ENCODE results near the gene LAMA3.

Gene LAMA3

DNA sequence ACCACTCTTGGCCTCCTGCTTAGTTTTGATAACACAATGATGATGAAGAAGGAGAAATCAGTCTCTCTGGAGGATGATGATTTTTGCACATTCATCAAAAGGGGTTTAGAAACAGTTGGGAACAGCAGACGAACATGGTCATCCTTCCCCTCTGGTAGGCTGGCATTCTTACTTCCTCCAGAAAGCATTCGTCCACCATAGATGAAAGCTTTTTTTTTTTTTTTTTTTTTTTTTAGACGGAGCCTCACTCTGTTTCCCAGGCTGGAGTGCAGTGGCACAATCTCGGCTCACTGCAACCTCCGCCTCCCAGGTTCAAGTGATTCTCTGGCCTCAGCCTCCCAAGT is 281.8 kb downstream of the LAMA3 start:
- no peaks in the 10 kb centered on the region for H3K4me1 ChIP-seq (ENCODE audit: control insufficient read depth, insufficient read depth, low read length)
- no peaks in the 10 kb centered on the region for H3K36me3 ChIP-seq (ENCODE audit: control insufficient read depth in 2 of 2, insufficient read depth in 2 of 2, low read length in 2 of 2)
- H3K4me3 ChIP-seq (ENCODE audit: low read length in 2 of 2) = no peak overlapping the region
- no peaks in the 10 kb centered on the region for H3K9me3 ChIP-seq (ENCODE audit: control insufficient read depth in 2 of 2, low read length in 2 of 2)
- no peak overlapping the region for H3K9ac ChIP-seq (ENCODE audit: low read length in 2 of 2)
- no peaks in the 10 kb centered on the region for H3K27me3 ChIP-seq (ENCODE audit: control insufficient read depth in 1 of 2, insufficient read depth in 2 of 2, low read length in 2 of 2)
- no peak overlapping the region for H3K27ac ChIP-seq (ENCODE audit: low read length)

- no peaks in the 10 kb centered on the region for H3K4me1 ChIP-seq (ENCODE audit: control insufficient read depth, insufficient read depth, low read length)
- H3K9me3 ChIP-seq (ENCODE audit: control insufficient read depth in 2 of 2, low read length in 2 of 2) = no peaks in the 10 kb centered on the region
Measured at GRCh38 chr18:23971666-23972230, 282.5 kb downstream of the LAMA3 start.

DNA sequence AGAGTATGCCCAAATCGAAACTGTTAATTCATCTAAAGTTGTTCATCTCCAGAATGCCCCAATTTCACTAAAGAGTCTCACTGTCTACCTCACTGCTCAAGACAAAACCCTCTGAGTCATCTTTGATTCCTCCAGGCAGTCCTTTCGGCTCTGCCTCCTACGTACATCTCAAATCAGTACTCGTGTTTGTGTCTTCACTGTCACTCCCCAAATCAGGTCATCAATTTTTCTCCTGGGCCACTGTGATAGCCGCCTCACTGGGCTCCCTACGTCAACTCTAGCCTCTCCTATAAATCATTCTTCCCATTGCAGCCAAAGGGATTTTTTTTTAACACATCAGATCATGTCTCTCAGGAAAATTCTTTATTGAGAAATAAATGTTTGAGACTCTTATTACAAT is 283.2 kb downstream of the LAMA3 start:
- H3K4me3 ChIP-seq (ENCODE audit: low read length in 2 of 2) = no peak overlapping the region
- H3K4me1 ChIP-seq (ENCODE audit: control insufficient read depth, insufficient read depth, low read length) = no peaks in the 10 kb centered on the region
- H3K9me3 ChIP-seq (ENCODE audit: control insufficient read depth in 2 of 2, low read length in 2 of 2) = no peaks in the 10 kb centered on the region
- no peaks in the 10 kb centered on the region for H3K36me3 ChIP-seq (ENCODE audit: control insufficient read depth in 2 of 2, insufficient read depth in 2 of 2, low read length in 2 of 2)
- H3K27ac ChIP-seq (ENCODE audit: low read length) = no peak overlapping the region
- H3K27me3 ChIP-seq (ENCODE audit: control insufficient read depth in 1 of 2, insufficient read depth in 2 of 2, low read length in 2 of 2) = no peaks in the 10 kb centered on the region
- H3K9ac ChIP-seq (ENCODE audit: low read length in 2 of 2) = no peak overlapping the region

More at GRCh38 chr18:23971666-23972230, 282.5 kb downstream of the LAMA3 start:
- Histone ChIP-seq H3K4me3 (ENCODE audit: low read length in 2 of 2) (no peak overlapping the region), H3K36me3 (ENCODE audit: control insufficient read depth in 2 of 2, insufficient read depth in 2 of 2, low read length in 2 of 2) (no peaks in the 10 kb centered on the region), H3K27me3 (ENCODE audit: control insufficient read depth in 1 of 2, insufficient read depth in 2 of 2, low read length in 2 of 2) (no peaks in the 10 kb centered on the region), H3K27ac (ENCODE audit: low read length) (no peak overlapping the region), H3K9ac (ENCODE audit: low read length in 2 of 2) (no peak overlapping the region)

DNA sequence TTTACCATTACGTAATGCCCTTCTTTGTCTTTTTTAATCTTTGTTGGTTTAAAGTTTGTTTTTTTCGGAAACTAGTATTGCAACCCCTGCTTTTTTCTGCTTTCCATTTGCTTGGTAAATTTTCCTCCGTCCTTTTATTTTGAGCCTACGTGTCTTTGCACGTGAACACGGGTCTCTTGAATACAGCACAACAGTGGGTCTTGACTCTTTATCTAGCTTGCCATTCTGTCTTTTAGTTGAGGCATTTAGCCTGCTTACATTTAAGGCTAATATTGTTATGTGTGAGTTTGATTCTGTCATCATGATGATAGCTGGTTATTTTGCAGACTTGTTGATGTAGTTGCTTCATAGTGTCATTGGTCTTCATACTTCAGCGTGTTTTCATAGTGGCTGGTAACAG is 287.9 kb downstream of the LAMA3 start:
- H3K9ac ChIP-seq (ENCODE audit: low read length in 2 of 2) = no peak overlapping the region

DNA sequence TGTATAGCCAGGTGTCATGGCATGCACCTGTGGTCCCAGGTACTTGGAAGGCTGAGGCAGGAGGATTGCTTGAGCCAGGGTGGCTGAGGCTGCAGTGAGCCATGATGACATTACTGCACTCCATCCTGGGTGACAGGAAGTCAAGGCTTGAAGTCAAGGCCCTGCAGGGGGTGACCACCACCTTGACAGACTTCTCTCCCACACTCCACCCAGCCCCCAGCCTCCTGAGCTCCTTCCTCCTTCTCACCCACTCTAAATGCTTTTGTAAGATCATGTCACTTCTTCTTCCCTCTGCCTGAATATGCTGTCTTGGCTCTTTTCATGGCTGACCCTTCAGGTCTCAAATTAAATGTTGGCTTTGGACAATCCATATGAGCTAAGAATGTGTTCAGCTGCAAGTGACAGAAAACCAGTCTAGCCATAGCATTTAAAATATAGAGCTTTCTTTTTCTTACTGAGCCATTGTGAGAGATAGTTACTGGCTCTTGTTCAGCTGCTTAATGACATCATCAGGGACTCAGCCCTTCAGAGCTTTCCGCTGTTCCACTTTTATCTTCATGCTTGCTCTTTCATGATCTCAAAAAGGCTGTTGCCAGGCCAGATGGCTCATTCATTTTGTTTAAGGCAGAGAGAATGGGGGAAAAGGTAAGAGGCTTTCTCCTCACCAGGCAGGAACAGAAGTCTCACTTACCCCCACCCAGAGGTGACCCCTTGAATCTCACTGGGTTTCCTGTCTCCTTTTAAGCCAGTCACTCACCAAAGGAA is 288.6 kb downstream of the LAMA3 start:
- H3K27me3 ChIP-seq (ENCODE audit: control insufficient read depth in 1 of 2, insufficient read depth in 2 of 2, low read length in 2 of 2) = no peaks in the 10 kb centered on the region
- H3K4me1 ChIP-seq (ENCODE audit: control insufficient read depth, insufficient read depth, low read length) = peaks cover 17% of the 10 kb centered on the region
- H3K36me3 ChIP-seq (ENCODE audit: control insufficient read depth in 2 of 2, insufficient read depth in 2 of 2, low read length in 2 of 2) = no peaks in the 10 kb centered on the region
- H3K9ac ChIP-seq (ENCODE audit: low read length in 2 of 2) = no peak overlapping the region
- no peaks in the 10 kb centered on the region for H3K9me3 ChIP-seq (ENCODE audit: control insufficient read depth in 2 of 2, low read length in 2 of 2)
- H3K4me3 ChIP-seq (ENCODE audit: low read length in 2 of 2) = no peak overlapping the region
- H3K27ac ChIP-seq (ENCODE audit: low read length) = no peak overlapping the region

More for the DNA sequence above, 287.9 kb downstream of the LAMA3 start:
- Histone ChIP-seq H3K36me3 (ENCODE audit: control insufficient read depth in 2 of 2, insufficient read depth in 2 of 2, low read length in 2 of 2) (no peaks in the 10 kb centered on the region), H3K4me1 (ENCODE audit: control insufficient read depth, insufficient read depth, low read length) (peaks cover 10% of the 10 kb centered on the region), H3K27me3 (ENCODE audit: control insufficient read depth in 1 of 2, insufficient read depth in 2 of 2, low read length in 2 of 2) (no peaks in the 10 kb centered on the region), H3K27ac (ENCODE audit: low read length) (no peak overlapping the region), H3K9me3 (ENCODE audit: control insufficient read depth in 2 of 2, low read length in 2 of 2) (no peaks in the 10 kb centered on the region), H3K4me3 (ENCODE audit: low read length in 2 of 2) (no peak overlapping the region)

GRCh38 chr18:23981369-23981980 is 292.2 kb downstream of the LAMA3 start:
- Histone ChIP-seq H3K27ac (ENCODE audit: low read length) (peak overlapping the region; percentile 92), H3K27me3 (ENCODE audit: control insufficient read depth in 1 of 2, insufficient read depth in 2 of 2, low read length in 2 of 2) (no peaks in the 10 kb centered on the region), H3K9ac (ENCODE audit: low read length in 2 of 2) (peak overlapping the region; percentile 78 to 89), H3K4me1 (ENCODE audit: control insufficient read depth, insufficient read depth, low read length) (peaks cover 22% of the 10 kb centered on the region), H3K9me3 (ENCODE audit: control insufficient read depth in 2 of 2, low read length in 2 of 2) (no peaks in the 10 kb centered on the region), H3K4me3 (ENCODE audit: low read length in 2 of 2) (peak overlapping the region; percentile 26 to 66), H3K36me3 (ENCODE audit: control insufficient read depth in 2 of 2, insufficient read depth in 2 of 2, low read length in 2 of 2) (no peaks in the 10 kb centered on the region)

DNA sequence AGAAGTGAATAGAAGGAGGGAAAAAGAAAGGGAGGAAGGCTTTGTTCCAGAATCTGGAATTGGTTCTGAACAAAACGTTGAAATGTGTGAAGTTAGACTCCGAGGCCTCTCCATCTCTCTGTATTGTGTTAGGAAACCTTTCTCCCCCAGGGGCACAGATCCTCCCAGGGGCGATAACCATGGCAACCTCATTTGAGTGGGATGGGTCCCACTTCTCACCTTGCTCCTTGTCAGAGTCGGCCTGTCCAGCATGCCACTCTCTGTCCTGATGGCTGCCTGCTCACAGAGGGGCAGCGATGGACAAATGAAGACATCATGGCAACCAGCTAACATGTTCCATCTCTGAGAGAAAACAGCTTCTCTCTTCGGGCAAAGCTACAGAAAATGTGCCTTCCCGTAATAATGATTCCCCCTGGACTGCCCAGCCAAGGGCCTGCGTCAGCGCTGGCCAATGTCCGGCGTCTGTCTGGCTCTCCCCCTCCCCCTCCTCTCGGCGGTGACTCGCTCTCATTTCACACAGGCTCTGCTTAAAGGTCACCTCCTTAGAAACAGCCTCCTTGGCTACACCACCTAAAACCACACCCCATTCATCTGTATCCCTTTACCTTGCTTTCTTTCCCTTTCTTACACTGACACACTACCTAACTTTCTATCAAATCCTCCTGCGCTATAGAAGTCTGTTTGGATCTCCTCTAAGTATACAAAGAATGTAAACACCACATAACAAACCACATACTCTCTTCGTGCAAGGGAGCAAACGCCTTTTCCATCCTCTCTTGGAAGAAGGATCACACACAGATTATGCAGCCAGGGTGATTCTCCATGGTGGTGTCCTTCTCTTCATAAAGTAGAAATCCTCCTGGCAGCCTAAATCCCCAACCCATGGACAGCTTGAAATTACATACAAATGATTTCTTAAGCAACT is 293.2 kb downstream of the LAMA3 start:
- no peaks in the 10 kb centered on the region for H3K9me3 ChIP-seq (ENCODE audit: control insufficient read depth in 2 of 2, low read length in 2 of 2)
- peak overlapping the region; percentile 78 to 89 for H3K9ac ChIP-seq (ENCODE audit: low read length in 2 of 2)
- no peaks in the 10 kb centered on the region for H3K27me3 ChIP-seq (ENCODE audit: control insufficient read depth in 1 of 2, insufficient read depth in 2 of 2, low read length in 2 of 2)
- peak overlapping the region; percentile 26 to 66 for H3K4me3 ChIP-seq (ENCODE audit: low read length in 2 of 2)
- H3K36me3 ChIP-seq (ENCODE audit: control insufficient read depth in 2 of 2, insufficient read depth in 2 of 2, low read length in 2 of 2) = no peaks in the 10 kb centered on the region
- peaks cover 22% of the 10 kb centered on the region for H3K4me1 ChIP-seq (ENCODE audit: control insufficient read depth, insufficient read depth, low read length)
- peak overlapping the region; percentile 92 for H3K27ac ChIP-seq (ENCODE audit: low read length)

GRCh38 chr18:23983112-23983511 is 293.9 kb downstream of the LAMA3 start:
- Histone ChIP-seq H3K9ac (ENCODE audit: low read length in 2 of 2) (peak overlapping the region in 1 of 2 donors; percentile 78), H3K36me3 (ENCODE audit: control insufficient read depth in 2 of 2, insufficient read depth in 2 of 2, low read length in 2 of 2) (no peaks in the 10 kb centered on the region), H3K4me3 (ENCODE audit: low read length in 2 of 2) (no peak overlapping the region), H3K4me1 (ENCODE audit: control insufficient read depth, insufficient read depth, low read length) (peaks cover 22% of the 10 kb centered on the region), H3K27me3 (ENCODE audit: control insufficient read depth in 1 of 2, insufficient read depth in 2 of 2, low read length in 2 of 2) (no peaks in the 10 kb centered on the region), H3K9me3 (ENCODE audit: control insufficient read depth in 2 of 2, low read length in 2 of 2) (no peaks in the 10 kb centered on the region), H3K27ac (ENCODE audit: low read length) (peak overlapping the region; percentile 92)

- Histone ChIP-seq H3K36me3 (ENCODE audit: control insufficient read depth in 2 of 2, insufficient read depth in 2 of 2, low read length in 2 of 2) (no peaks in the 10 kb centered on the region), H3K27ac (ENCODE audit: low read length) (no peak overlapping the region), H3K9me3 (ENCODE audit: control insufficient read depth in 2 of 2, low read length in 2 of 2) (no peaks in the 10 kb centered on the region), H3K9ac (ENCODE audit: low read length in 2 of 2) (no peak overlapping the region), H3K4me1 (ENCODE audit: control insufficient read depth, insufficient read depth, low read length) (peaks cover 15% of the 10 kb centered on the region), H3K4me3 (ENCODE audit: low read length in 2 of 2) (no peak overlapping the region), H3K27me3 (ENCODE audit: control insufficient read depth in 1 of 2, insufficient read depth in 2 of 2, low read length in 2 of 2) (no peaks in the 10 kb centered on the region)
Measured at GRCh38 chr18:23986600-23987359, 297.5 kb downstream of the LAMA3 start.
